Kidney tubule cell (primary cell): ENCODE measurements around the gene KIF2C.
A peak's percentile ranks its signal among the peaks of the same experiment; 100 is the strongest.
"Not testable (repeated sequence)": the region's sequence is repeated elsewhere in the genome, so short reads cannot be mapped to it uniquely, and the experiment has no call there.

ENCODE experiments used
- DNase-seq: peaks from one replicate; pipeline ENCODE4 v3.0.0-alpha.2; 2018; ENCODE audit warnings: low spot score

The KIF2C gene

GRCh38 chr1:44739307-44740178 is at the start of gene KIF2C:
Gene KIF2C, plus strand, starts transcription at chr1:44739837. Its CDS starts 96 bp downstream, at chr1:44739933.
- DNase-seq: peak; percentile 98

- DNase-seq: no peak
Measured at GRCh38 chr1:44693159-44693558, 46.5 kb upstream of the KIF2C start.

GRCh38 chr1:44693900-44694299 is 45.7 kb upstream of the KIF2C start:
- DNase-seq: no peak

GRCh38 chr1:44694863-44695478 is 44.7 kb upstream of the KIF2C start:
- DNase-seq: no peak

GRCh38 chr1:44695671-44696070 is 44.0 kb upstream of the KIF2C start:
- DNase-seq: no peak

GRCh38 chr1:44696101-44696500 is 43.5 kb upstream of the KIF2C start:
- DNase-seq: no peak

GRCh38 chr1:44696789-44697345 is 42.8 kb upstream of the KIF2C start:
- no peak for DNase-seq

GRCh38 chr1:44698138-44698537 is 41.5 kb upstream of the KIF2C start:
- DNase-seq: no peak

GRCh38 chr1:44699375-44699774 is 40.3 kb upstream of the KIF2C start:
- DNase-seq: not testable (repeated sequence)

- DNase-seq: no peak
Measured at GRCh38 chr1:44700573-44700972, 39.1 kb upstream of the KIF2C start.

GRCh38 chr1:44701141-44701573 is 38.5 kb upstream of the KIF2C start:
- no peak for DNase-seq

- no peak for DNase-seq
Measured at GRCh38 chr1:44705470-44705869, 34.2 kb upstream of the KIF2C start.

- no peak for DNase-seq
Measured at GRCh38 chr1:44705938-44706337, 33.7 kb upstream of the KIF2C start.

GRCh38 chr1:44707112-44707881 is 32.3 kb upstream of the KIF2C start:
- DNase-seq: peak; percentile 95

- peak; percentile 58 for DNase-seq
Measured at GRCh38 chr1:44707959-44708831, 31.4 kb upstream of the KIF2C start.

GRCh38 chr1:44713321-44713781 is 26.3 kb upstream of the KIF2C start:
- peak; percentile 61 for DNase-seq

GRCh38 chr1:44714532-44714931 is 25.1 kb upstream of the KIF2C start:
- no peak for DNase-seq

- DNase-seq: peak; percentile 76
Measured at GRCh38 chr1:44714944-44715571, 24.6 kb upstream of the KIF2C start.

GRCh38 chr1:44717156-44717555 is 22.5 kb upstream of the KIF2C start:
- peak; percentile 58 for DNase-seq

GRCh38 chr1:44717653-44718052 is 22.0 kb upstream of the KIF2C start:
- no peak for DNase-seq

GRCh38 chr1:44718091-44718490 is 21.5 kb upstream of the KIF2C start:
- no peak for DNase-seq
